Measurements from ENCODE around the gene PLCL1.

Gene PLCL1

DNA sequence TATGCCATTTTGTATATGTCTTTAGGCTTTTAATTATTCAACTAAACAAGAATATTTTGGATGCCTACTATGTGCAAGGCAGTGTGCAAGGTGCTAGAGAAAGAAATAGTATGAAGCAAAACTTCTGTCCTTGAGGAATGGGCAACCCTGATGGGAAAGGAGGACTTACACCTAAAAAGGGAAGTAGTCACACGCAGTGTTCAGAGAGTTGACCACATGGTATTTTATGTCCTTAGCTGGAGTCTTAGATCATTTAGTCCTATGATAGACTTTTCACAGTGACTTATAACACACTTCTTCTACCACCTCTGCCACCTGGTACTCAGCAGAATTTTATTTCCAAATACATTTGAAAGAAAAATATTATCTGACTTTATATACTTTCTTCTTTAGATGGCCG, 291.6 kb downstream of the PLCL1 start:
- Histone ChIP-seq H3K4me1 (ENCODE audit: low read length) (no peaks in the 10 kb centered on the region), H3K27ac (ENCODE audit: low read length) (no peak overlapping the region), H3K9ac (ENCODE audit: low read length) (no peak overlapping the region), H4K20me1 (ENCODE audit: insufficient read depth, low read length) (no peaks in the 10 kb centered on the region), H3K4me3 (ENCODE audit: low read length) (no peak overlapping the region), H3K27me3 (replicated peaks; ENCODE audit: insufficient read depth, low read length) (no peaks in the 10 kb centered on the region), H3K9me2 (replicated peaks; ENCODE audit: insufficient read depth, low read length) (no peaks in the 10 kb centered on the region), H2AFZ (ENCODE audit: low read length) (no peak overlapping the region), H3K9me3 (replicated peaks; ENCODE audit: insufficient read depth, low read length) (no peaks in the 10 kb centered on the region), H3F3A (ENCODE audit: insufficient read depth, low read length) (no peaks in the 10 kb centered on the region), H3K79me2 (ENCODE audit: low read length) (no peaks in the 10 kb centered on the region), H3K4me2 (ENCODE audit: low read depth, low read length) (no peak overlapping the region), H3K36me3 (replicated peaks; ENCODE audit: insufficient read depth, low read length) (no peaks in the 10 kb centered on the region)
- DNase-seq, result no peak
- TF ChIP-seq EZH2phosphoT487 (IDR thresholded peaks at IDR 0.05; ENCODE audit: low read length), result no peak
- TF ChIP-seq EZH2 (optimal IDR thresholded peaks at IDR 0.05; ENCODE audit: low read depth, low read length), result no peak
- TF ChIP-seq, protein P1, sequence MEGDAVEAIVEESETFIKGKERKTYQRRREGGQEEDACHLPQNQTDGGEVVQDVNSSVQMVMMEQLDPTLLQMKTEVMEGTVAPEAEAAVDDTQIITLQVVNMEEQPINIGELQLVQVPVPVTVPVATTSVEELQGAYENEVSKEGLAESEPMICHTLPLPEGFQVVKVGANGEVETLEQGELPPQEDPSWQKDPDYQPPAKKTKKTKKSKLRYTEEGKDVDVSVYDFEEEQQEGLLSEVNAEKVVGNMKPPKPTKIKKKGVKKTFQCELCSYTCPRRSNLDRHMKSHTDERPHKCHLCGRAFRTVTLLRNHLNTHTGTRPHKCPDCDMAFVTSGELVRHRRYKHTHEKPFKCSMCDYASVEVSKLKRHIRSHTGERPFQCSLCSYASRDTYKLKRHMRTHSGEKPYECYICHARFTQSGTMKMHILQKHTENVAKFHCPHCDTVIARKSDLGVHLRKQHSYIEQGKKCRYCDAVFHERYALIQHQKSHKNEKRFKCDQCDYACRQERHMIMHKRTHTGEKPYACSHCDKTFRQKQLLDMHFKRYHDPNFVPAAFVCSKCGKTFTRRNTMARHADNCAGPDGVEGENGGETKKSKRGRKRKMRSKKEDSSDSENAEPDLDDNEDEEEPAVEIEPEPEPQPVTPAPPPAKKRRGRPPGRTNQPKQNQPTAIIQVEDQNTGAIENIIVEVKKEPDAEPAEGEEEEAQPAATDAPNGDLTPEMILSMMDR (IDR thresholded peaks at IDR 0.05; ENCODE audit: low read length), result no peak

DNA sequence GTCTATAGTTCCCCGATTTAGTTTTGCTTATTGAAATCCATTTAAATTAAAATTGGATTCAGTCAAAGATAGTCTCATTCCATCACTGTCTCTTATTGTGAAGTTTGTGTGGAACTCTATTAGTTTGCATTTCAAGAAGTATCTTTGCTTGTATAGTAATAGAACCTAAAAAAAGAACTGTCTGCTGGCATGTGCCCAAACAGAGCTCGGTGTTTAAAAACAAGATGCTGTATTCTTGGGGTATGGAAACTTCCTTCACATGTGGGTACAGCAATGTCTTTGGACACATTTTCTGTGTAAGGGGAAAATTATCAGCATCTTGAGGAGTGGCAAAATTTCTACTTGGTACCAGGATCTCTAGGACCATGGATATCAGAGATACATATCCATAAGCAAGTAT, 292.6 kb downstream of the PLCL1 start:
- no peaks in the 10 kb centered on the region for H3K27me3 ChIP-seq (replicated peaks; ENCODE audit: insufficient read depth, low read length)
- no peaks in the 10 kb centered on the region for H4K20me1 ChIP-seq (ENCODE audit: insufficient read depth, low read length)
- no peaks in the 10 kb centered on the region for H3K36me3 ChIP-seq (replicated peaks; ENCODE audit: insufficient read depth, low read length)
- no peaks in the 10 kb centered on the region for H3F3A ChIP-seq (ENCODE audit: insufficient read depth, low read length)
- H3K9me2 ChIP-seq (replicated peaks; ENCODE audit: insufficient read depth, low read length), result no peaks in the 10 kb centered on the region
- no peak for TF ChIP-seq EZH2 (optimal IDR thresholded peaks at IDR 0.05; ENCODE audit: low read depth, low read length)
- TF ChIP-seq, protein P1 (IDR thresholded peaks at IDR 0.05; ENCODE audit: low read length), result no peak
- no peak for TF ChIP-seq EZH2phosphoT487 (IDR thresholded peaks at IDR 0.05; ENCODE audit: low read length)
- no peak overlapping the region for H2AFZ ChIP-seq (ENCODE audit: low read length)
- H3K9ac ChIP-seq (ENCODE audit: low read length), result no peak overlapping the region
- DNase-seq, result no peak
- H3K4me3 ChIP-seq (ENCODE audit: low read length), result no peak overlapping the region
- no peaks in the 10 kb centered on the region for H3K79me2 ChIP-seq (ENCODE audit: low read length)
- no peak overlapping the region for H3K4me2 ChIP-seq (ENCODE audit: low read depth, low read length)
- no peaks in the 10 kb centered on the region for H3K4me1 ChIP-seq (ENCODE audit: low read length)
- no peaks in the 10 kb centered on the region for H3K9me3 ChIP-seq (replicated peaks; ENCODE audit: insufficient read depth, low read length)
- H3K27ac ChIP-seq (ENCODE audit: low read length), result no peak overlapping the region

DNA sequence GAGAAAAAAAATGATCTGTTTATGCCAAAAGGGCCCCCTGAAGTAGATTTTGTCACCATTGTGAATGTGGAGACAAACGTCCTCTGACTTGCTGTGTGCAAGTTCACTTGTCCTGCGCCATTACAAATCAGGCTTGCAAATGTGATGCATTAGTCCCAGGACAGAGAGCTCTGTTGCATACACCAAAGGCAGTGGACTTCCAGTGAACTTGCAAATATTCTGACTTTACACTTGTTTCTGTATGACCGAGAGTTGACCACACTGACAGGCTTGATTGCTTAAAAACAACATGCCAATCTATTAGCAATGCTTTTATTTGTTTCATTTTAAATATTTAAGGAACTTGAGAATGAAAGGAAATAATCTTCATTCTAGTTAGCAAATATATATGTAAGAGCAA, 293.2 kb downstream of the PLCL1 start:
- H3K27ac ChIP-seq (ENCODE audit: low read length), result no peak overlapping the region
- no peaks in the 10 kb centered on the region for H3K4me1 ChIP-seq (ENCODE audit: low read length)
- no peaks in the 10 kb centered on the region for H3K9me3 ChIP-seq (replicated peaks; ENCODE audit: insufficient read depth, low read length)
- no peaks in the 10 kb centered on the region for H3K27me3 ChIP-seq (replicated peaks; ENCODE audit: insufficient read depth, low read length)
- no peak overlapping the region for H3K4me2 ChIP-seq (ENCODE audit: low read depth, low read length)
- H2AFZ ChIP-seq (ENCODE audit: low read length), result no peak overlapping the region
- no peak for DNase-seq
- TF ChIP-seq, protein P1 (IDR thresholded peaks at IDR 0.05; ENCODE audit: low read length), result no peak
- TF ChIP-seq EZH2phosphoT487 (IDR thresholded peaks at IDR 0.05; ENCODE audit: low read length) (no peak), EZH2 (optimal IDR thresholded peaks at IDR 0.05; ENCODE audit: low read depth, low read length) (no peak)
- no peaks in the 10 kb centered on the region for H4K20me1 ChIP-seq (ENCODE audit: insufficient read depth, low read length)
- no peaks in the 10 kb centered on the region for H3K79me2 ChIP-seq (ENCODE audit: low read length)
- no peak overlapping the region for H3K9ac ChIP-seq (ENCODE audit: low read length)
- H3F3A ChIP-seq (ENCODE audit: insufficient read depth, low read length), result no peaks in the 10 kb centered on the region
- no peaks in the 10 kb centered on the region for H3K36me3 ChIP-seq (replicated peaks; ENCODE audit: insufficient read depth, low read length)
- H3K4me3 ChIP-seq (ENCODE audit: low read length), result no peak overlapping the region
- no peaks in the 10 kb centered on the region for H3K9me2 ChIP-seq (replicated peaks; ENCODE audit: insufficient read depth, low read length)
